GM06990 (cell line): ENCODE measurements around the gene PC.
"Not testable (repeated sequence)": the region's sequence is repeated elsewhere in the genome, so short reads cannot be mapped to it uniquely, and the experiment has no call there.

Experiments
- DNase-seq: peaks from one replicate; pipeline ENCODE4 v3.0.0-alpha.2; 2011; ENCODE audit not compliant: insufficient read length; ENCODE audit errors: extremely low read depth
- H3K27me3 ChIP-seq: replicated peaks from 2 replicates; pipeline ENCODE4 v1.6.0; 2011; ENCODE audit warnings: low read length; ENCODE audit not compliant: control insufficient read depth, insufficient read depth
- H3K36me3 ChIP-seq: 2 replicates; pipeline ENCODE4 v1.5.1; 2011; ENCODE audit warnings: low read length; ENCODE audit not compliant: control insufficient read depth, insufficient read depth
- H3K4me3 ChIP-seq: replicated peaks from 2 replicates; pipeline ENCODE4 v1.5.1; 2011; ENCODE audit warnings: low read depth, mild to moderate bottlenecking, control low read depth, low read length
- TF ChIP-seq, protein P1 (sequence below): IDR thresholded peaks from 2 replicates; pipeline ENCODE4 v1.5.1; 2011; ENCODE audit warnings: low read length, control low read depth, mild to moderate bottlenecking, inconsistent platforms; ENCODE audit not compliant: insufficient read depth, poor library complexity, severe bottlenecking

The PC gene, protein sequence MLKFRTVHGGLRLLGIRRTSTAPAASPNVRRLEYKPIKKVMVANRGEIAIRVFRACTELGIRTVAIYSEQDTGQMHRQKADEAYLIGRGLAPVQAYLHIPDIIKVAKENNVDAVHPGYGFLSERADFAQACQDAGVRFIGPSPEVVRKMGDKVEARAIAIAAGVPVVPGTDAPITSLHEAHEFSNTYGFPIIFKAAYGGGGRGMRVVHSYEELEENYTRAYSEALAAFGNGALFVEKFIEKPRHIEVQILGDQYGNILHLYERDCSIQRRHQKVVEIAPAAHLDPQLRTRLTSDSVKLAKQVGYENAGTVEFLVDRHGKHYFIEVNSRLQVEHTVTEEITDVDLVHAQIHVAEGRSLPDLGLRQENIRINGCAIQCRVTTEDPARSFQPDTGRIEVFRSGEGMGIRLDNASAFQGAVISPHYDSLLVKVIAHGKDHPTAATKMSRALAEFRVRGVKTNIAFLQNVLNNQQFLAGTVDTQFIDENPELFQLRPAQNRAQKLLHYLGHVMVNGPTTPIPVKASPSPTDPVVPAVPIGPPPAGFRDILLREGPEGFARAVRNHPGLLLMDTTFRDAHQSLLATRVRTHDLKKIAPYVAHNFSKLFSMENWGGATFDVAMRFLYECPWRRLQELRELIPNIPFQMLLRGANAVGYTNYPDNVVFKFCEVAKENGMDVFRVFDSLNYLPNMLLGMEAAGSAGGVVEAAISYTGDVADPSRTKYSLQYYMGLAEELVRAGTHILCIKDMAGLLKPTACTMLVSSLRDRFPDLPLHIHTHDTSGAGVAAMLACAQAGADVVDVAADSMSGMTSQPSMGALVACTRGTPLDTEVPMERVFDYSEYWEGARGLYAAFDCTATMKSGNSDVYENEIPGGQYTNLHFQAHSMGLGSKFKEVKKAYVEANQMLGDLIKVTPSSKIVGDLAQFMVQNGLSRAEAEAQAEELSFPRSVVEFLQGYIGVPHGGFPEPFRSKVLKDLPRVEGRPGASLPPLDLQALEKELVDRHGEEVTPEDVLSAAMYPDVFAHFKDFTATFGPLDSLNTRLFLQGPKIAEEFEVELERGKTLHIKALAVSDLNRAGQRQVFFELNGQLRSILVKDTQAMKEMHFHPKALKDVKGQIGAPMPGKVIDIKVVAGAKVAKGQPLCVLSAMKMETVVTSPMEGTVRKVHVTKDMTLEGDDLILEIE

GRCh38 chr11:66958232-66958955, at the start of gene PC:
PC (minus strand) TSS chr11:66958383; CDS start chr11:66872159, 86,224 bp downstream.
- TF ChIP-seq, protein P1, sequence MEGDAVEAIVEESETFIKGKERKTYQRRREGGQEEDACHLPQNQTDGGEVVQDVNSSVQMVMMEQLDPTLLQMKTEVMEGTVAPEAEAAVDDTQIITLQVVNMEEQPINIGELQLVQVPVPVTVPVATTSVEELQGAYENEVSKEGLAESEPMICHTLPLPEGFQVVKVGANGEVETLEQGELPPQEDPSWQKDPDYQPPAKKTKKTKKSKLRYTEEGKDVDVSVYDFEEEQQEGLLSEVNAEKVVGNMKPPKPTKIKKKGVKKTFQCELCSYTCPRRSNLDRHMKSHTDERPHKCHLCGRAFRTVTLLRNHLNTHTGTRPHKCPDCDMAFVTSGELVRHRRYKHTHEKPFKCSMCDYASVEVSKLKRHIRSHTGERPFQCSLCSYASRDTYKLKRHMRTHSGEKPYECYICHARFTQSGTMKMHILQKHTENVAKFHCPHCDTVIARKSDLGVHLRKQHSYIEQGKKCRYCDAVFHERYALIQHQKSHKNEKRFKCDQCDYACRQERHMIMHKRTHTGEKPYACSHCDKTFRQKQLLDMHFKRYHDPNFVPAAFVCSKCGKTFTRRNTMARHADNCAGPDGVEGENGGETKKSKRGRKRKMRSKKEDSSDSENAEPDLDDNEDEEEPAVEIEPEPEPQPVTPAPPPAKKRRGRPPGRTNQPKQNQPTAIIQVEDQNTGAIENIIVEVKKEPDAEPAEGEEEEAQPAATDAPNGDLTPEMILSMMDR: no peak
- Histone ChIP-seq H3K36me3 (no peaks in the 10 kb centered on the region), H3K27me3 (no peaks in the 10 kb centered on the region), H3K4me3 (peak within 1 kb of the TSS; percentile 81)
- DNase-seq: peak; percentile 97

GRCh38 chr11:67007126-67007525, 48.9 kb upstream of the PC start:
- Histone ChIP-seq H3K4me3 (no peak overlapping the region), H3K36me3 (no peaks in the 10 kb centered on the region), H3K27me3 (no peaks in the 10 kb centered on the region)
- TF ChIP-seq, protein P1: no peak
- DNase-seq: no peak

GRCh38 chr11:67006029-67006884, 48.1 kb upstream of the PC start:
- no peaks in the 10 kb centered on the region for H3K27me3 ChIP-seq
- DNase-seq: no peak

GRCh38 chr11:67005200-67005599, 47.0 kb upstream of the PC start:
- not testable (repeated sequence) for DNase-seq, H3K4me3 ChIP-seq, H3K27me3 ChIP-seq, H3K36me3 ChIP-seq

More at GRCh38 chr11:67006029-67006884, 48.1 kb upstream of the PC start:
- TF ChIP-seq, protein P1: no peak
- no peak overlapping the region for H3K4me3 ChIP-seq
- no peaks in the 10 kb centered on the region for H3K36me3 ChIP-seq

DNA sequence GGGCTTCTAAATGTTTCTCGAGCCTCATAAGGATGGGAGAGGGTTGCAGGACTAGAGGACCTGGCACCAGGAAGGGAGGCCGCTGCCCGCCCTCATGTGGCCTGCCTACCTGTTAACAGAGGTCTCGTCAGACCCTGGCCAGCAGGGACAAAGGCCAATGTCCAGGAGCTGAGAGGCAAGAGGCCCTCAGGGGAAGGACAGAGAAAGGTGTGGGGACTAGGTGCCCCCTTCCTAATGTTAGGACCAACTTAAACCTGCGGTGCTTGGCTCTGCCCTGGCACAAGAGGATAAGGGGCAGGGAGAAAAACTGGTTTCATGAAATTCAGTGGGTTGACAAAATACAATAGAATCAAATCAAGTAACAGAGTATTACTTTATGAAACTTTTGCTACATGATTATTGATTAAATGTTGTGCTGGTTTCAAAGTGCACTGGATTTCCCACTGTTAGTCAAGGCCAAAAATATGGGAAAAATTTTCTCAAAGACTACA, 44.8 kb upstream of the PC start:
- TF ChIP-seq, protein P1: no peak
- no peaks in the 10 kb centered on the region for H3K36me3 ChIP-seq
- DNase-seq: no peak
- no peak overlapping the region for H3K4me3 ChIP-seq
- no peaks in the 10 kb centered on the region for H3K27me3 ChIP-seq
